Ishikawa (cell line): ENCODE results near the gene TPX2.
A peak's percentile ranks its signal among the peaks of the same experiment; 100 is the strongest.

Source experiments
- CREB1 ChIP-seq: IDR thresholded peaks from 2 replicates; pipeline ENCODE4 v1.6.1; 2012; ENCODE audit warnings: low read depth
- EP300 ChIP-seq: IDR thresholded peaks from 2 replicates; pipeline ENCODE4 v1.6.1; 2012; ENCODE audit warnings: borderline replicate concordance
- FOXM1 ChIP-seq: IDR thresholded peaks from 2 replicates; pipeline ENCODE4 v1.6.1; 2012; ENCODE audit warnings: low read depth, borderline replicate concordance
- NFIC ChIP-seq: IDR thresholded peaks from 2 replicates; pipeline ENCODE4 v1.6.1; 2012
- RAD21 ChIP-seq: IDR thresholded peaks from 2 replicates; pipeline ENCODE4 v1.6.1; 2012; ENCODE audit warnings: low read depth
- TAF1 ChIP-seq: IDR thresholded peaks from 2 replicates; pipeline ENCODE4 v1.6.1; 2012; ENCODE audit warnings: low read depth, mild to moderate bottlenecking
- TEAD4 ChIP-seq: IDR thresholded peaks from 2 replicates; pipeline ENCODE4 v1.6.1; 2012
- ZBTB7A ChIP-seq: IDR thresholded peaks from 2 replicates; pipeline ENCODE4 v1.6.1; 2012; ENCODE audit warnings: low read depth

GRCh38 chr20:31691646-31692275, 47.3 kb upstream of the TPX2 start:
- TF ChIP-seq FOXM1 (no peak; the same call in 1 of the 2 replicates), TAF1 (no peak), CREB1 (no peak), TEAD4 (no peak), EP300 (no peak; the same call in 1 of the 2 replicates), RAD21 (no peak), ZBTB7A (no peak), NFIC (0 out of 2 replicates have a peak, but pooled peaks have one; percentile 10)
